Vagina (tissue), 2 donors: ENCODE measurements around the gene TLE3. TPM values are rescaled to one million over a fixed set of nuclear protein-coding genes. Genes with fewer than 3 reads are reported as not detected.

Experiments
- DNase-seq, 2 donors: peaks; one replicate each; pipeline ENCODE4 v3.0.0-alpha.2; 2017; ENCODE audit errors: extremely low spot score in 2 of 2
- H3K27ac ChIP-seq: fragments of 200-600 bp; sonication (generic); one replicate; pipeline ENCODE4 v1.5.1; 2019
- H3K27me3 ChIP-seq: fragments of 200-600 bp; sonication (generic); one replicate; pipeline ENCODE4 v1.5.1; 2019
- H3K36me3 ChIP-seq, 2 donors: fragments of 200-600 bp; sonication (generic); one replicate each; pipeline ENCODE4 v1.5.1; 2017 to 2019
- H3K4me1 ChIP-seq: fragments of 200-600 bp; sonication (generic); one replicate; pipeline ENCODE4 v1.5.1; 2019
- H3K4me3 ChIP-seq, 2 donors: fragments of 200-600 bp; sonication (generic); 1 replicate in 1 of 2; 2 replicates in 1 of 2; pipeline ENCODE4 v1.5.1; 2016 to 2019
- H3K9me3 ChIP-seq: fragments of 200-600 bp; sonication (generic); one replicate; pipeline ENCODE4 v1.5.1; 2019
- POLR2A ChIP-seq, 2 donors: fragments of 450-650 bp; IDR thresholded peaks; one replicate each; pipeline ENCODE4 v1.6.1; 2017; ENCODE audit warnings: antibody characterized with exemption in 2 of 2, mild to moderate bottlenecking in 2 of 2, moderate library complexity in 2 of 2
- POLR2AphosphoS5 ChIP-seq, 2 donors: sonication (generic); formaldehyde crosslinking; IDR thresholded peaks; one replicate each; pipeline ENCODE4 v1.9.0; 2017; ENCODE audit warnings: antibody characterized with exemption in 2 of 2, mild to moderate bottlenecking in 2 of 2, low read depth in 1 of 2; ENCODE audit not compliant: insufficient read depth in 1 of 2
- intact Hi-C: fragments of 100-400 bp; cut with DNase I; formaldehyde crosslinking; loops from one replicate; pipeline ENCODE4 v1.15.1; 2023
- total RNA-seq: library from RNA; depleted of rRNA; stranded (reverse); fragments of >200 nt; gene quantifications from one replicate; pipeline ENCODE4 v1.2.3, GENCODE V29; 2016
- TF ChIP-seq, protein P1 (sequence below), 3 experiments: fragments of 450-650 bp in 2 of 3; fragments of 200-600 bp in 1 of 3; sonication (generic) in 1 of 3; IDR thresholded peaks; one replicate each; pipeline ENCODE4 v1.5.1; 2017 to 2019; ENCODE audit warnings: antibody characterized with exemption in 3 of 3, mild to moderate bottlenecking in 2 of 3, moderate library complexity in 2 of 3

TLE3 gene
- total RNA-seq, 1 donor from 2014 or later = 64.6 TPM

GRCh38 chr15:70031713-70032112 lies 66.0 kb downstream of the TLE3 start:
- Histone ChIP-seq H3K4me3 (no peak overlapping the region), H3K36me3 (no peaks in the 10 kb centered on the region), H3K4me1 (peaks cover 10% of the 10 kb centered on the region), H3K9me3 (no peaks in the 10 kb centered on the region), H3K27ac (no peak overlapping the region), H3K27me3 (no peaks in the 10 kb centered on the region)
- no peak for DNase-seq
- intact Hi-C loops = no loop called here
- no peak for TF ChIP-seq POLR2A (IDR thresholded peaks at IDR 0.05)
- TF ChIP-seq, protein P1, sequence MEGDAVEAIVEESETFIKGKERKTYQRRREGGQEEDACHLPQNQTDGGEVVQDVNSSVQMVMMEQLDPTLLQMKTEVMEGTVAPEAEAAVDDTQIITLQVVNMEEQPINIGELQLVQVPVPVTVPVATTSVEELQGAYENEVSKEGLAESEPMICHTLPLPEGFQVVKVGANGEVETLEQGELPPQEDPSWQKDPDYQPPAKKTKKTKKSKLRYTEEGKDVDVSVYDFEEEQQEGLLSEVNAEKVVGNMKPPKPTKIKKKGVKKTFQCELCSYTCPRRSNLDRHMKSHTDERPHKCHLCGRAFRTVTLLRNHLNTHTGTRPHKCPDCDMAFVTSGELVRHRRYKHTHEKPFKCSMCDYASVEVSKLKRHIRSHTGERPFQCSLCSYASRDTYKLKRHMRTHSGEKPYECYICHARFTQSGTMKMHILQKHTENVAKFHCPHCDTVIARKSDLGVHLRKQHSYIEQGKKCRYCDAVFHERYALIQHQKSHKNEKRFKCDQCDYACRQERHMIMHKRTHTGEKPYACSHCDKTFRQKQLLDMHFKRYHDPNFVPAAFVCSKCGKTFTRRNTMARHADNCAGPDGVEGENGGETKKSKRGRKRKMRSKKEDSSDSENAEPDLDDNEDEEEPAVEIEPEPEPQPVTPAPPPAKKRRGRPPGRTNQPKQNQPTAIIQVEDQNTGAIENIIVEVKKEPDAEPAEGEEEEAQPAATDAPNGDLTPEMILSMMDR (IDR thresholded peaks at IDR 0.05) = no peak
- TF ChIP-seq POLR2AphosphoS5 (IDR thresholded peaks at IDR 0.05; ENCODE audit: insufficient read depth in 1 of 2, low read depth in 1 of 2) = no peak

DNA sequence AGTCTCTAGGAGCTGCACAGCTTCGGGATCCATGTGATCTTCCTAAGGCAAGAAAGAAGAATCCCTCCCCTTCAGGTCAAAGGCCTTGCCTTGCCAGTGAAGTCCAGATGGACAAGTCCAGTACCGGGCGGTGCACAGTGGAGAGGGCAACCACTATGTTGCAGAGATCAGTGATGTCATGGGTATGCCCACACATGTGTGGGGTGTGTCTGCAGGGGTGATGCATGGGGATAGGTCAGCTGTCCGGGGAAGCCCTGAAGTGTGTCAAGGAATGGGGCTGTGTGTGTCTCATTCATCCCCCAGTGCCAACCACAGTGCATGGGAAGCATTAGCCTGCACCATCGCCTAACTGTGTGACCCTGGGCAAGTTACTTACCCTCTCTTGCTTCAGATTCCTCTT lies 66.5 kb downstream of the TLE3 start:
- DNase-seq = no peak
- intact Hi-C loops = no loop called here

GRCh38 chr15:70030851-70031250 lies 66.9 kb downstream of the TLE3 start:
- Histone ChIP-seq H3K9me3 (no peaks in the 10 kb centered on the region), H3K27me3 (no peaks in the 10 kb centered on the region), H3K27ac (no peak overlapping the region), H3K4me3 (no peak overlapping the region), H3K36me3 (no peaks in the 10 kb centered on the region), H3K4me1 (peaks cover 10% of the 10 kb centered on the region)
- DNase-seq = no peak
- intact Hi-C loops = no loop called here
- TF ChIP-seq POLR2AphosphoS5 (IDR thresholded peaks at IDR 0.05; ENCODE audit: insufficient read depth in 1 of 2, low read depth in 1 of 2) (no peak), POLR2A (IDR thresholded peaks at IDR 0.05) (no peak)
- TF ChIP-seq, protein P1 (IDR thresholded peaks at IDR 0.05) = no peak

More for the DNA sequence above, 66.5 kb downstream of the TLE3 start:
- no peaks in the 10 kb centered on the region for H3K36me3 ChIP-seq
- no peak overlapping the region for H3K27ac ChIP-seq
- no peaks in the 10 kb centered on the region for H3K27me3 ChIP-seq
- H3K9me3 ChIP-seq = no peaks in the 10 kb centered on the region
- H3K4me3 ChIP-seq = no peak overlapping the region
- peaks cover 10% of the 10 kb centered on the region for H3K4me1 ChIP-seq
- no peak for TF ChIP-seq POLR2AphosphoS5 (IDR thresholded peaks at IDR 0.05; ENCODE audit: insufficient read depth in 1 of 2, low read depth in 1 of 2)
- TF ChIP-seq POLR2A (IDR thresholded peaks at IDR 0.05) = no peak
- TF ChIP-seq, protein P1 (IDR thresholded peaks at IDR 0.05) = no peak

DNA sequence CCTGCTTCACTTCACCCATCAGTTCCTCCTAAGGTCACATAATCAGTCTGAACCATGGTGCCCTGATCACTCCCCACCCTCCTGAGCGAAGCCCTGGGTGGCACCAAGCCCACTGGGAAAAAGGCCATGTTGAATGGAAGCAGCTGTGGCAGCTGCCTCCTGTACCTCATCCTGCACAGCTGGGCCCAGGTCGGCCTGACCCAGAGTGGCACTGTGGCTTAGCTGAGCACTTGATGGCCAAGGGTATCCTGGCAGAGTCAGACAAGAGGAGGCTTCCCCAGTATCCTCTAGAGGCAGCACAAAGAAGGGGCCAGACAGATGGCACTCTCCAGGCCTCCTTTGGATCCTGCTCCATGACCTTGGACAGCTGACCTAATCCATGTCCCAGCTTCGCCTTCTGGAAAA lies 68.4 kb downstream of the TLE3 start:
- Histone ChIP-seq H3K27ac (no peak overlapping the region), H3K4me3 (no peak overlapping the region), H3K9me3 (no peaks in the 10 kb centered on the region), H3K4me1 (peaks cover 16% of the 10 kb centered on the region), H3K27me3 (no peaks in the 10 kb centered on the region), H3K36me3 (no peaks in the 10 kb centered on the region)
- intact Hi-C loops = no loop called here
- DNase-seq = no peak
- TF ChIP-seq POLR2AphosphoS5 (IDR thresholded peaks at IDR 0.05; ENCODE audit: insufficient read depth in 1 of 2, low read depth in 1 of 2) = no peak
- TF ChIP-seq, protein P1 (IDR thresholded peaks at IDR 0.05) = no peak
- no peak for TF ChIP-seq POLR2A (IDR thresholded peaks at IDR 0.05)

GRCh38 chr15:70027518-70027917 lies 70.2 kb downstream of the TLE3 start:
- Histone ChIP-seq H3K9me3 (no peaks in the 10 kb centered on the region), H3K27ac (no peak overlapping the region), H3K4me1 (peaks cover 20% of the 10 kb centered on the region), H3K4me3 (no peak overlapping the region), H3K27me3 (no peaks in the 10 kb centered on the region), H3K36me3 (no peaks in the 10 kb centered on the region)
- DNase-seq = no peak
- TF ChIP-seq POLR2AphosphoS5 (IDR thresholded peaks at IDR 0.05; ENCODE audit: insufficient read depth in 1 of 2, low read depth in 1 of 2) = no peak
- TF ChIP-seq, protein P1 (IDR thresholded peaks at IDR 0.05) = no peak
- no peak for TF ChIP-seq POLR2A (IDR thresholded peaks at IDR 0.05)
- intact Hi-C loops = no loop called here
